Nephron (organoid): ENCODE results near the gene RAP2C.
"Not testable (repeated sequence)": the region's sequence is repeated elsewhere in the genome, so short reads cannot be mapped to it uniquely, and the experiment has no call there.

Source experiments
- H3K27ac Mint-ChIP-seq, 3 experiments: 2 replicates each; pipeline ENCODE4 v1.8.0; 2020; ENCODE audit warnings: mixed read lengths in 3 of 3, mild to moderate bottlenecking in 2 of 3, moderate library complexity in 1 of 3
- H3K27me3 Mint-ChIP-seq: 2 replicates; pipeline ENCODE4 v1.8.0; 2021; ENCODE audit warnings: low read depth, mild to moderate bottlenecking, moderate library complexity, mixed read lengths
- H3K36me3 Mint-ChIP-seq: 2 replicates; pipeline ENCODE4 v1.8.0; 2020; ENCODE audit warnings: low read depth, mixed read lengths
- H3K4me1 Mint-ChIP-seq: 2 replicates; pipeline ENCODE4 v1.8.0; 2020; ENCODE audit warnings: mixed read lengths
- H3K4me3 Mint-ChIP-seq, 3 experiments: 2 replicates each; pipeline ENCODE4 v1.8.0; 2020; ENCODE audit warnings: mild to moderate bottlenecking in 3 of 3, mixed read lengths in 3 of 3, moderate library complexity in 2 of 3
- H3K9me3 Mint-ChIP-seq: 2 replicates; pipeline ENCODE4 v1.8.0; 2020; ENCODE audit warnings: mixed read lengths
- CTCF ChIP-seq, 3 experiments: fragments of 200-600 bp; sonication (generic); IDR thresholded peaks; one replicate each; pipeline ENCODE4 v1.5.0; 2021; ENCODE audit warnings: antibody characterized with exemption in 3 of 3; ENCODE audit not compliant: unreplicated experiment in 3 of 3

The RAP2C gene

GRCh38 chrX:132165651-132166050, 53.6 kb downstream of the RAP2C start:
- peaks cover 22% of the 10 kb centered on the region for H3K4me1 Mint-ChIP-seq
- H3K9me3 Mint-ChIP-seq, result peaks cover 38% of the 10 kb centered on the region
- no peaks in the 10 kb centered on the region for H3K27me3 Mint-ChIP-seq

GRCh38 chrX:132165005-132165404, 54.2 kb downstream of the RAP2C start:
- peaks cover 17% of the 10 kb centered on the region for H3K4me1 Mint-ChIP-seq
- TF ChIP-seq CTCF (IDR thresholded peaks at IDR 0.05; ENCODE audit: unreplicated experiment in 3 of 3), result no peak
- no peak overlapping the region for H3K4me3 Mint-ChIP-seq
- no peak overlapping the region for H3K27ac Mint-ChIP-seq
- no peaks in the 10 kb centered on the region for H3K27me3 Mint-ChIP-seq
- H3K36me3 Mint-ChIP-seq, result peaks cover 18% of the 10 kb centered on the region
- peaks cover 39% of the 10 kb centered on the region for H3K9me3 Mint-ChIP-seq

More at GRCh38 chrX:132165651-132166050, 53.6 kb downstream of the RAP2C start:
- Mint-ChIP-seq H3K27ac (no peak overlapping the region), H3K4me3 (no peak overlapping the region), H3K36me3 (peaks cover 18% of the 10 kb centered on the region)
- TF ChIP-seq CTCF (IDR thresholded peaks at IDR 0.05; ENCODE audit: unreplicated experiment in 3 of 3), result no peak

- not testable (repeated sequence) for H3K4me1 Mint-ChIP-seq, H3K27me3 Mint-ChIP-seq, H3K4me3 Mint-ChIP-seq, H3K27ac Mint-ChIP-seq
- Mint-ChIP-seq H3K36me3 (peaks cover 18% of the 10 kb centered on the region), H3K9me3 (peaks cover 44% of the 10 kb centered on the region)
These were observed 56.2 kb downstream of the RAP2C start for GRCh38 chrX:132163094-132163493.

GRCh38 chrX:132153166-132153565, 66.1 kb downstream of the RAP2C start:
- TF ChIP-seq CTCF (IDR thresholded peaks at IDR 0.05; ENCODE audit: unreplicated experiment in 3 of 3), result no peak
- Mint-ChIP-seq H3K36me3 (no peaks in the 10 kb centered on the region), H3K4me1 (no peaks in the 10 kb centered on the region), H3K27me3 (no peaks in the 10 kb centered on the region), H3K4me3 (no peak overlapping the region), H3K27ac (no peak overlapping the region), H3K9me3 (peaks cover 3% of the 10 kb centered on the region)
